GM19240 (cell line): ENCODE data around the gene SMYD3.
"Not testable (repeated sequence)": the region's sequence is repeated elsewhere in the genome, so short reads cannot be mapped to it uniquely, and the experiment has no call there.

ENCODE experiments used
- DNase-seq: peaks from one replicate; pipeline ENCODE4 v3.0.0; 2011; ENCODE audit warnings: low spot score; ENCODE audit not compliant: insufficient read length

The SMYD3 gene

GRCh38 chr1:246077476-246077875 lies 429.6 kb downstream of the SMYD3 start:
- no peak for DNase-seq

- no peak for DNase-seq
Measured at GRCh38 chr1:246074421-246074820, 432.7 kb downstream of the SMYD3 start.

- no peak for DNase-seq
Measured at GRCh38 chr1:246072456-246072955, 434.6 kb downstream of the SMYD3 start.

- not testable (repeated sequence) for DNase-seq
Measured at GRCh38 chr1:246071981-246072380, 435.1 kb downstream of the SMYD3 start.

GRCh38 chr1:246071561-246071960 lies 435.5 kb downstream of the SMYD3 start:
- DNase-seq = not testable (repeated sequence)

- no peak for DNase-seq
Measured at GRCh38 chr1:246069581-246069980, 437.5 kb downstream of the SMYD3 start.

GRCh38 chr1:246068619-246069509 lies 438.2 kb downstream of the SMYD3 start:
- DNase-seq = no peak

- DNase-seq = no peak
Measured at GRCh38 chr1:246068217-246068512, 438.9 kb downstream of the SMYD3 start.

- no peak for DNase-seq
Measured at GRCh38 chr1:246067432-246068216, 439.5 kb downstream of the SMYD3 start.

GRCh38 chr1:246066573-246066972 lies 440.5 kb downstream of the SMYD3 start:
- no peak for DNase-seq

GRCh38 chr1:246065592-246065991 lies 441.5 kb downstream of the SMYD3 start:
- no peak for DNase-seq

- no peak for DNase-seq
Measured at GRCh38 chr1:246064891-246065290, 442.2 kb downstream of the SMYD3 start.

- no peak for DNase-seq
Measured at GRCh38 chr1:246063013-246063616, 444.0 kb downstream of the SMYD3 start.

GRCh38 chr1:246058466-246058865 lies 448.6 kb downstream of the SMYD3 start:
- DNase-seq = no peak

- no peak for DNase-seq
Measured at GRCh38 chr1:246052603-246053002, 454.5 kb downstream of the SMYD3 start.

GRCh38 chr1:246051909-246052518 lies 455.1 kb downstream of the SMYD3 start:
- DNase-seq = no peak

GRCh38 chr1:246048693-246049092 lies 458.4 kb downstream of the SMYD3 start:
- no peak for DNase-seq

GRCh38 chr1:246043556-246043955 lies 463.5 kb downstream of the SMYD3 start:
- no peak for DNase-seq

- DNase-seq = no peak
Measured at GRCh38 chr1:246041360-246041759, 465.7 kb downstream of the SMYD3 start.

- no peak for DNase-seq
Measured at GRCh38 chr1:246040200-246040890, 466.7 kb downstream of the SMYD3 start.

- DNase-seq = no peak
Measured at GRCh38 chr1:246039584-246039983, 467.5 kb downstream of the SMYD3 start.
